HEK293 (cell line): ENCODE data around the gene TPRN.

Experiments used
- CTCF ChIA-PET: fragments of 350-600 bp; formaldehyde crosslinking; extraction: SDS; loops from one replicate; lab custom pipeline; 2021; ENCODE audit warnings: antibody characterized with exemption; lab: Yijun Ruan, JAX
- POLR2A ChIA-PET: fragments of 300-600 bp; formaldehyde crosslinking; extraction: SDS; loops from one replicate; lab custom pipeline; 2020; ENCODE audit warnings: antibody characterized with exemption, inconsistent platforms; lab: Yijun Ruan, JAX
- H3K27ac ChIP-seq: fragments of 200-500 bp; sonication (Bioruptor generic); 2 replicates; pipeline ENCODE4 v1.5.1; 2014; ENCODE audit warnings: low read depth, low read length, control low read depth, inconsistent platforms; ENCODE audit errors: extremely low read depth
- H3K36me3 ChIP-seq, 2 experiments: fragments of 200-500 bp in 1 of 2; sonication (Bioruptor generic) in 1 of 2; 1 replicate in 1 of 2; 2 replicates in 1 of 2; pipeline ENCODE4 v1.5.1; 2014 to 2017; ENCODE audit warnings: inconsistent platforms in 2 of 2, low read length in 2 of 2; ENCODE audit not compliant: control insufficient read depth in 2 of 2, insufficient read depth in 1 of 2
- H3K4me1 ChIP-seq: fragments of 200-500 bp; sonication (Bioruptor generic); 2 replicates; pipeline ENCODE4 v1.5.1; 2014; ENCODE audit warnings: mild to moderate bottlenecking, low read length, inconsistent platforms; ENCODE audit not compliant: control insufficient read depth, insufficient read depth
- H3K4me3 ChIP-seq: 2 replicates; pipeline ENCODE4 v1.5.1; 2011; ENCODE audit warnings: low read depth, mild to moderate bottlenecking, control low read depth, low read length, moderate library complexity
- H3K9me3 ChIP-seq: fragments of 200-500 bp; sonication (Bioruptor generic); 2 replicates; pipeline ENCODE4 v1.5.1; 2014; ENCODE audit warnings: low read depth, low read length, inconsistent platforms; ENCODE audit not compliant: control insufficient read depth, insufficient read depth
- BCL11A ChIP-seq: fragments of 450-650 bp; formaldehyde crosslinking; IDR thresholded peaks from 2 replicates; pipeline ENCODE4 v1.5.1; 2016; ENCODE audit warnings: low read depth, missing biosample characterization, missing genetic modification characterization
- EGR2 ChIP-seq: fragments of 450-650 bp; formaldehyde crosslinking; IDR thresholded peaks from 2 replicates; pipeline ENCODE4 v1.5.1; 2016; ENCODE audit warnings: low read depth, missing biosample characterization, missing genetic modification characterization
- GFI1B ChIP-seq: fragments of 450-650 bp; formaldehyde crosslinking; IDR thresholded peaks from 2 replicates; pipeline ENCODE4 v1.5.1; 2016; ENCODE audit warnings: missing biosample characterization, missing genetic modification characterization
- HOXC10 ChIP-seq: sonication (generic); formaldehyde crosslinking; IDR thresholded peaks from 2 replicates; pipeline ENCODE4 v1.8.1; 2023; ENCODE audit warnings: mild to moderate bottlenecking, missing genetic modification reagents
- KLF16 ChIP-seq: fragments of 450-650 bp; formaldehyde crosslinking; IDR thresholded peaks from 2 replicates; pipeline ENCODE4 v1.5.1; 2017; ENCODE audit warnings: missing biosample characterization, missing genetic modification characterization
- KLF8 ChIP-seq: fragments of 450-650 bp; formaldehyde crosslinking; IDR thresholded peaks from 2 replicates; pipeline ENCODE4 v1.5.1; 2016; ENCODE audit warnings: missing biosample characterization, missing genetic modification characterization
- WT1 ChIP-seq: fragments of 450-650 bp; formaldehyde crosslinking; IDR thresholded peaks from 2 replicates; pipeline ENCODE4 v1.5.1; 2016; ENCODE audit warnings: missing biosample characterization, missing genetic modification characterization
- ZBTB8A ChIP-seq: fragments of 450-650 bp; formaldehyde crosslinking; IDR thresholded peaks from 2 replicates; pipeline ENCODE4 v1.5.1; 2016; ENCODE audit warnings: missing biosample characterization, missing genetic modification characterization
- ZFP69B ChIP-seq: fragments of 450-650 bp; formaldehyde crosslinking; IDR thresholded peaks from 2 replicates; pipeline ENCODE4 v1.5.1; 2016; ENCODE audit warnings: missing biosample characterization, missing genetic modification characterization
- ZIC2 ChIP-seq: fragments of 450-650 bp; formaldehyde crosslinking; IDR thresholded peaks from 2 replicates; pipeline ENCODE4 v1.5.1; 2016; ENCODE audit warnings: missing biosample characterization, missing genetic modification characterization
- ZNF19 ChIP-seq: fragments of 450-650 bp; formaldehyde crosslinking; IDR thresholded peaks from 2 replicates; pipeline ENCODE4; 2016; ENCODE audit warnings: missing biosample characterization, missing genetic modification characterization, low read depth
- ZNF37A ChIP-seq: fragments of 450-650 bp; IDR thresholded peaks from 2 replicates; pipeline ENCODE4 v1.5.1; 2018; ENCODE audit warnings: missing biosample characterization, missing genetic modification characterization
- ZNF394 ChIP-seq: fragments of 450-650 bp; formaldehyde crosslinking; IDR thresholded peaks from 2 replicates; pipeline ENCODE4 v1.5.1; 2016; ENCODE audit warnings: missing biosample characterization, missing genetic modification characterization, mild to moderate bottlenecking, moderate library complexity, borderline replicate concordance
- ZNF501 ChIP-seq: fragments of 450-650 bp; formaldehyde crosslinking; IDR thresholded peaks from 2 replicates; pipeline ENCODE4 v1.5.1; 2016; ENCODE audit warnings: missing biosample characterization, missing genetic modification characterization
- ZNF571 ChIP-seq: fragments of 450-650 bp; formaldehyde crosslinking; IDR thresholded peaks from 2 replicates; pipeline ENCODE4 v1.5.0; 2017; ENCODE audit warnings: missing biosample characterization, missing genetic modification characterization
- ZNF596 ChIP-seq: fragments of 450-650 bp; IDR thresholded peaks from 2 replicates; pipeline ENCODE4 v1.5.0; 2018; ENCODE audit warnings: missing biosample characterization, mild to moderate bottlenecking, missing genetic modification characterization, moderate library complexity
- ZNF600 ChIP-seq: fragments of 450-650 bp; formaldehyde crosslinking; IDR thresholded peaks from 2 replicates; pipeline ENCODE4 v1.5.1; 2016; ENCODE audit warnings: missing biosample characterization, missing genetic modification characterization
- ZNF76 ChIP-seq: fragments of 450-650 bp; formaldehyde crosslinking; IDR thresholded peaks from 2 replicates; pipeline ENCODE4; 2016; ENCODE audit warnings: low read depth, missing biosample characterization, missing genetic modification characterization, borderline replicate concordance
- ZNF768 ChIP-seq: fragments of 450-650 bp; formaldehyde crosslinking; IDR thresholded peaks from 2 replicates; pipeline ENCODE4 v1.5.1; 2018; ENCODE audit warnings: missing biosample characterization, mild to moderate bottlenecking, missing genetic modification characterization
- ZNF777 ChIP-seq: fragments of 450-650 bp; formaldehyde crosslinking; IDR thresholded peaks from 2 replicates; pipeline ENCODE4 v1.5.1; 2017; ENCODE audit warnings: missing biosample characterization, missing genetic modification characterization, borderline replicate concordance
- ZNF843 ChIP-seq: fragments of 450-650 bp; formaldehyde crosslinking; IDR thresholded peaks from 2 replicates; pipeline ENCODE4 v1.5.1; 2016; ENCODE audit warnings: missing biosample characterization, missing genetic modification characterization
- ZSCAN23 ChIP-seq: fragments of 450-650 bp; formaldehyde crosslinking; IDR thresholded peaks from 2 replicates; pipeline ENCODE4 v1.5.1; 2016; ENCODE audit warnings: missing biosample characterization, missing genetic modification characterization
- TF ChIP-seq, protein P1 (sequence below): fragments of 450-650 bp; formaldehyde crosslinking; IDR thresholded peaks from 2 replicates; pipeline ENCODE4 v1.5.1; 2017; ENCODE audit warnings: missing biosample characterization, missing genetic modification characterization
- TF ChIP-seq, protein P2 (sequence below): fragments of 450-650 bp; formaldehyde crosslinking; IDR thresholded peaks from 2 replicates; pipeline ENCODE4 v1.5.1; 2017; ENCODE audit warnings: missing biosample characterization, missing genetic modification characterization
- TF ChIP-seq, protein P3 (sequence below): fragments of 450-650 bp; formaldehyde crosslinking; IDR thresholded peaks from 2 replicates; pipeline ENCODE4 v1.5.1; 2016; ENCODE audit warnings: missing biosample characterization, missing genetic modification characterization
- TF ChIP-seq, protein P4 (sequence below): fragments of 450-650 bp; formaldehyde crosslinking; IDR thresholded peaks from 2 replicates; pipeline ENCODE4 v1.5.1; 2017; ENCODE audit warnings: missing biosample characterization, missing genetic modification characterization
- TF ChIP-seq, protein P5 (sequence below): fragments of 450-650 bp; formaldehyde crosslinking; IDR thresholded peaks from 2 replicates; pipeline ENCODE4 v1.5.1; 2016; ENCODE audit warnings: missing biosample characterization, missing genetic modification characterization
- TF ChIP-seq, protein P6 (sequence below): fragments of 450-650 bp; formaldehyde crosslinking; IDR thresholded peaks from 2 replicates; pipeline ENCODE4 v1.5.1; 2016; ENCODE audit warnings: missing biosample characterization, missing genetic modification characterization

The TPRN gene

DNA sequence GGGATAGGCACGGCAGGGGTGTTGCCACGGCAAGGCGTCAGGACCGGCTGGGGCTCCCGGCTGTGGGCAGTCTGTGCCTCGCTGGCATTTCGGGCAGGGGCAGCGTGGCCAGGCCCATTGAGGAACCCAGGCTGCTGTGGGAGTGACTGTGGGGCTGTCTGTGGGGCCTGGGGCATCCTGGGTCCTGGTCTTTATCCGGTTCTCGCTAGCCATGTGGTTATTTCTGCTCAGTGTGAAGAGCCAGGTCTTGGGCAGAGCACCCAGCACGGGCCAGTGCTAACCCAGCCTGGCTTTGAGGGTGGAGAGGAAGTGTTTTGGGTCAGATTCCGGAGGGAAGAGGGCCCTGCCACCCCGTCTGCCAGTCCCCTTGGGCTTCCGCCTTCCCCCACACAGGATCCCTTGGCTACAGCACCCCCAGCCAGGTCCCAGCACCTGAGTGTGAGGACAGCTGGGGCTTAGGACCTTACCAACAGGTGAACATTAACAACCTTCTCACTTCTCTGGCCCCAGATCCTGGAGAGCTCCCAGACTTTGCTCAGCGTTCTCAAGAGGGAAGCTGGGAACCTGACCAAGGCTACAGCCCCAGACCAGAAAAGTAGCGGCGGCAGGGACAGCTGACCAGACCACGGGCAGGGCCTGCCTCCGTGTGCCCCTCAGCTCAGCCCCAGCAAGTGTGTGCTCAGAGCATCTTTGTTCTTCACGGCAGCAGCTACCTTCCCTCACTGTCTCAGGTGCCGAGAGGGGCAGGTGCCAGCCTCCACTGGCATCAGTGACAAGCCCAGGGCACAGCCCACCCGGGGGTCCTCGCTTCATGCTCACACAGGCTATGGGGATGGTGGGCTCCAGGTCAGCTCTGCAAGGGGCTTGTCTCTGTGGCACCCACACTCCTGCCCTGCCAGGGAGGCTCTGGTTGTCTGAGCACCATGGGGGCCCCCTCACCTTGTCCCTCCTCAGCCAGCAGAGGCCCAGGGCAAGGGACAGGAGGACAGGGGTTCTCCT is 10.9 kb downstream of the TPRN start:
- peak overlapping the region; percentile 92 for H3K27ac ChIP-seq
- ChIA-PET CTCF (interaction anchor here (0.7 to 3.5 kb wide), 16 partner anchors 8 to 461 kb away, joined by 3 to 22 read pairs (median 4); partner anchors contain the start of genes NDOR1, RNF224, TMEM203 and TPRN), POLR2A (interaction anchor here (0.5 to 7.1 kb wide), 28 partner anchors 9 to 415 kb away, joined by 3 to 178 read pairs (median 5); partner anchors contain the start of genes LRRC26, MAN1B1, MRPL41 and NDOR1)
- H3K4me1 ChIP-seq, result peaks cover 14% of the 10 kb centered on the region
- peaks cover 0 to 60% of the 10 kb centered on the region in 2 experiments; a peak in 1 of 3 replicates for H3K36me3 ChIP-seq
- peak overlapping the region; percentile 92 for H3K4me3 ChIP-seq
- no peaks in the 10 kb centered on the region for H3K9me3 ChIP-seq
- TF ChIP-seq, protein P1, sequence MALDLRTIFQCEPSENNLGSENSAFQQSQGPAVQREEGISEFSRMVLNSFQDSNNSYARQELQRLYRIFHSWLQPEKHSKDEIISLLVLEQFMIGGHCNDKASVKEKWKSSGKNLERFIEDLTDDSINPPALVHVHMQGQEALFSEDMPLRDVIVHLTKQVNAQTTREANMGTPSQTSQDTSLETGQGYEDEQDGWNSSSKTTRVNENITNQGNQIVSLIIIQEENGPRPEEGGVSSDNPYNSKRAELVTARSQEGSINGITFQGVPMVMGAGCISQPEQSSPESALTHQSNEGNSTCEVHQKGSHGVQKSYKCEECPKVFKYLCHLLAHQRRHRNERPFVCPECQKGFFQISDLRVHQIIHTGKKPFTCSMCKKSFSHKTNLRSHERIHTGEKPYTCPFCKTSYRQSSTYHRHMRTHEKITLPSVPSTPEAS (tag by site-specific recombination), result no peak
- TF ChIP-seq ZSCAN23 (no peak), BCL11A (tag by site-specific recombination) (no peak), KLF16 (no peak), GFI1B (no peak), WT1 (tag by site-specific recombination) (no peak), ZIC2 (tag by site-specific recombination) (peak; percentile 68; the same call in 1 of the 2 replicates), ZBTB8A (tag by site-specific recombination) (no peak), ZNF571 (tag by site-specific recombination) (no peak), ZNF501 (tag by site-specific recombination) (peak; percentile 11), ZNF768 (no peak), ZNF394 (tag by site-specific recombination) (no peak; the same call in 1 of the 2 replicates), EGR2 (no peak), ZNF76 (tag by site-specific recombination) (no peak), KLF8 (no peak), ZFP69B (no peak), ZNF600 (tag by site-specific recombination) (peak; percentile 31; the same call in 1 of the 2 replicates), HOXC10 (CRISPR knock-in tag) (no peak), ZNF777 (tag by site-specific recombination) (no peak), ZNF19 (tag by site-specific recombination) (no peak), ZNF37A (tag by site-specific recombination) (no peak), ZNF596 (tag by site-specific recombination) (no peak), ZNF843 (no peak)
- TF ChIP-seq, protein P2, sequence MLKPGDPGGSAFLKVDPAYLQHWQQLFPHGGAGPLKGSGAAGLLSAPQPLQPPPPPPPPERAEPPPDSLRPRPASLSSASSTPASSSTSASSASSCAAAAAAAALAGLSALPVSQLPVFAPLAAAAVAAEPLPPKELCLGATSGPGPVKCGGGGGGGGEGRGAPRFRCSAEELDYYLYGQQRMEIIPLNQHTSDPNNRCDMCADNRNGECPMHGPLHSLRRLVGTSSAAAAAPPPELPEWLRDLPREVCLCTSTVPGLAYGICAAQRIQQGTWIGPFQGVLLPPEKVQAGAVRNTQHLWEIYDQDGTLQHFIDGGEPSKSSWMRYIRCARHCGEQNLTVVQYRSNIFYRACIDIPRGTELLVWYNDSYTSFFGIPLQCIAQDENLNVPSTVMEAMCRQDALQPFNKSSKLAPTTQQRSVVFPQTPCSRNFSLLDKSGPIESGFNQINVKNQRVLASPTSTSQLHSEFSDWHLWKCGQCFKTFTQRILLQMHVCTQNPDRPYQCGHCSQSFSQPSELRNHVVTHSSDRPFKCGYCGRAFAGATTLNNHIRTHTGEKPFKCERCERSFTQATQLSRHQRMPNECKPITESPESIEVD (tag by site-specific recombination), result no peak
- TF ChIP-seq, protein P3, sequence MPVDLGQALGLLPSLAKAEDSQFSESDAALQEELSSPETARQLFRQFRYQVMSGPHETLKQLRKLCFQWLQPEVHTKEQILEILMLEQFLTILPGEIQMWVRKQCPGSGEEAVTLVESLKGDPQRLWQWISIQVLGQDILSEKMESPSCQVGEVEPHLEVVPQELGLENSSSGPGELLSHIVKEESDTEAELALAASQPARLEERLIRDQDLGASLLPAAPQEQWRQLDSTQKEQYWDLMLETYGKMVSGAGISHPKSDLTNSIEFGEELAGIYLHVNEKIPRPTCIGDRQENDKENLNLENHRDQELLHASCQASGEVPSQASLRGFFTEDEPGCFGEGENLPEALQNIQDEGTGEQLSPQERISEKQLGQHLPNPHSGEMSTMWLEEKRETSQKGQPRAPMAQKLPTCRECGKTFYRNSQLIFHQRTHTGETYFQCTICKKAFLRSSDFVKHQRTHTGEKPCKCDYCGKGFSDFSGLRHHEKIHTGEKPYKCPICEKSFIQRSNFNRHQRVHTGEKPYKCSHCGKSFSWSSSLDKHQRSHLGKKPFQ (tag by site-specific recombination), result no peak
- TF ChIP-seq, protein P4, sequence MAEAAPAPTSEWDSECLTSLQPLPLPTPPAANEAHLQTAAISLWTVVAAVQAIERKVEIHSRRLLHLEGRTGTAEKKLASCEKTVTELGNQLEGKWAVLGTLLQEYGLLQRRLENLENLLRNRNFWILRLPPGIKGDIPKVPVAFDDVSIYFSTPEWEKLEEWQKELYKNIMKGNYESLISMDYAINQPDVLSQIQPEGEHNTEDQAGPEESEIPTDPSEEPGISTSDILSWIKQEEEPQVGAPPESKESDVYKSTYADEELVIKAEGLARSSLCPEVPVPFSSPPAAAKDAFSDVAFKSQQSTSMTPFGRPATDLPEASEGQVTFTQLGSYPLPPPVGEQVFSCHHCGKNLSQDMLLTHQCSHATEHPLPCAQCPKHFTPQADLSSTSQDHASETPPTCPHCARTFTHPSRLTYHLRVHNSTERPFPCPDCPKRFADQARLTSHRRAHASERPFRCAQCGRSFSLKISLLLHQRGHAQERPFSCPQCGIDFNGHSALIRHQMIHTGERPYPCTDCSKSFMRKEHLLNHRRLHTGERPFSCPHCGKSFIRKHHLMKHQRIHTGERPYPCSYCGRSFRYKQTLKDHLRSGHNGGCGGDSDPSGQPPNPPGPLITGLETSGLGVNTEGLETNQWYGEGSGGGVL (tag by site-specific recombination), result no peak
- TF ChIP-seq, protein P5, sequence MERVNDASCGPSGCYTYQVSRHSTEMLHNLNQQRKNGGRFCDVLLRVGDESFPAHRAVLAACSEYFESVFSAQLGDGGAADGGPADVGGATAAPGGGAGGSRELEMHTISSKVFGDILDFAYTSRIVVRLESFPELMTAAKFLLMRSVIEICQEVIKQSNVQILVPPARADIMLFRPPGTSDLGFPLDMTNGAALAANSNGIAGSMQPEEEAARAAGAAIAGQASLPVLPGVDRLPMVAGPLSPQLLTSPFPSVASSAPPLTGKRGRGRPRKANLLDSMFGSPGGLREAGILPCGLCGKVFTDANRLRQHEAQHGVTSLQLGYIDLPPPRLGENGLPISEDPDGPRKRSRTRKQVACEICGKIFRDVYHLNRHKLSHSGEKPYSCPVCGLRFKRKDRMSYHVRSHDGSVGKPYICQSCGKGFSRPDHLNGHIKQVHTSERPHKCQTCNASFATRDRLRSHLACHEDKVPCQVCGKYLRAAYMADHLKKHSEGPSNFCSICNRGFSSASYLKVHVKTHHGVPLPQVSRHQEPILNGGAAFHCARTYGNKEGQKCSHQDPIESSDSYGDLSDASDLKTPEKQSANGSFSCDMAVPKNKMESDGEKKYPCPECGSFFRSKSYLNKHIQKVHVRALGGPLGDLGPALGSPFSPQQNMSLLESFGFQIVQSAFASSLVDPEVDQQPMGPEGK, result no peak
- TF ChIP-seq, protein P6, sequence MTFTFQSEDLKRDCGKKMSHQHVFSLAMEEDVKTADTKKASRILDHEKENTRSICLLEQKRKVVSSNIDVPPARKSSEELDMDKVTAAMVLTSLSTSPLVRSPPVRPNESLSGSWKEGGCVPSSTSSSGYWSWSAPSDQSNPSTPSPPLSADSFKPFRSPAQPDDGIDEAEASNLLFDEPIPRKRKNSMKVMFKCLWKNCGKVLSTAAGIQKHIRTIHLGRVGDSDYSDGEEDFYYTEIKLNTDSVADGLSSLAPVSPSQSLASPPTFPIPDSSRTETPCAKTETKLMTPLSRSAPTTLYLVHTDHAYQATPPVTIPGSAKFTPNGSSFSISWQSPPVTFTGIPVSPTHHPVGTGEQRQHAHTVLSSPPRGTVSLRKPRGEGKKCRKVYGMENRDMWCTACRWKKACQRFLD (tag by site-specific recombination), result no peak
